Endothelial cell of umbilical vein (primary cell): Measurements from ENCODE around the gene SRL. TPM values are rescaled to one million over a fixed set of nuclear protein-coding genes. Genes with fewer than 3 reads are reported as not detected.

ENCODE experiments used
- BruUV-seq: library from RNA; stranded (reverse); fragments of 400-500 nt; replicated peaks from 2 replicates; lab custom pipeline; 2021; lab: Mats Ljungman, UMichigan
- CTCF ChIA-PET: fragments of 300-600, 350-600 bp; sonication (Branson Sonifier 250); formaldehyde crosslinking; loops from one replicate; lab custom pipeline; 2021; ENCODE audit warnings: antibody characterized with exemption, inconsistent platforms; lab: Charles Lee
- POLR2A ChIA-PET: fragments of 300-600, 350-600 bp; sonication (Branson Sonifier 250); formaldehyde crosslinking; loops from one replicate; lab custom pipeline; 2021; ENCODE audit warnings: antibody characterized with exemption, inconsistent platforms; lab: Charles Lee
- DNase-seq: peaks from one replicate; pipeline ENCODE4 v3.0.0-alpha.2; 2011; ENCODE audit warnings: low read depth, low spot score
- FAIRE-seq: peaks from 2 replicates; lab custom pipeline; 2011; peaks lifted over from hg19 to GRCh38; lab: Jason Lieb, UNC
- H2AFZ ChIP-seq: 2 replicates; pipeline ENCODE4 v1.6.0; 2012; ENCODE audit warnings: low read depth, low read length, control low read depth, inconsistent platforms
- H3K27ac ChIP-seq: 2 replicates; pipeline ENCODE4 v1.5.1; 2011; ENCODE audit warnings: low read depth, mild to moderate bottlenecking, control low read depth, low read length, moderate library complexity; ENCODE audit not compliant: insufficient read depth
- H3K27me3 ChIP-seq, 2 experiments: 2 replicates each; pipeline versions ENCODE4 v1.6.0 to v1.6.1; 2011; ENCODE audit warnings: low read length in 2 of 2, mixed read lengths in 1 of 2; ENCODE audit not compliant: control insufficient read depth in 2 of 2, insufficient read depth in 2 of 2
- H3K36me3 ChIP-seq, 2 experiments: 2 replicates in 1 of 2; 3 replicates in 1 of 2; pipeline ENCODE4 v1.5.1; 2011; ENCODE audit warnings: low read length in 2 of 2, mild to moderate bottlenecking in 1 of 2, moderate library complexity in 1 of 2; ENCODE audit not compliant: control insufficient read depth in 2 of 2, insufficient read depth in 2 of 2; ENCODE audit errors: extremely low read depth in 1 of 2
- H3K4me1 ChIP-seq: 3 replicates; pipeline ENCODE4 v1.5.1; 2011; ENCODE audit warnings: mild to moderate bottlenecking, low read length; ENCODE audit not compliant: control insufficient read depth, insufficient read depth; ENCODE audit errors: extremely low read depth
- H3K4me2 ChIP-seq: 2 replicates; pipeline ENCODE4 v1.6.1; 2011; ENCODE audit warnings: low read length, control low read depth, mixed read lengths; ENCODE audit not compliant: insufficient read depth
- H3K4me3 ChIP-seq, 3 experiments: fragments of 200-600 bp in 1 of 3; sonication (generic), shearing (Covaris generic) in 1 of 3; replicated peaks in 1 of 3; 2 replicates each; pipeline ENCODE4 v1.5.1; 2011 to 2016; ENCODE audit warnings: control low read depth in 3 of 3, low read length in 3 of 3, mild to moderate bottlenecking in 2 of 3, inconsistent platforms in 1 of 3, low read depth in 1 of 3, moderate library complexity in 1 of 3; ENCODE audit not compliant: insufficient read depth in 1 of 3
- H3K79me2 ChIP-seq: 2 replicates; pipeline ENCODE4 v1.6.0; 2012; ENCODE audit warnings: low read length, inconsistent platforms; ENCODE audit not compliant: control insufficient read depth, insufficient read depth
- H3K9ac ChIP-seq: replicated peaks from 2 replicates; pipeline ENCODE3; 2011; ENCODE audit warnings: low read length, control low read depth; ENCODE audit not compliant: insufficient read depth; ENCODE audit errors: extremely low read depth
- H3K9me1 ChIP-seq: replicated peaks from 3 replicates; pipeline ENCODE4 v1.6.0; 2011; ENCODE audit warnings: mild to moderate bottlenecking, low read length; ENCODE audit not compliant: control insufficient read depth, insufficient read depth; ENCODE audit errors: extremely low read depth
- H3K9me3 ChIP-seq: replicated peaks from 2 replicates; pipeline ENCODE4 v1.5.1; 2012; ENCODE audit warnings: low read length, inconsistent platforms; ENCODE audit not compliant: control insufficient read depth, insufficient read depth
- H4K20me1 ChIP-seq: replicated peaks from 2 replicates; pipeline ENCODE3; 2011; ENCODE audit warnings: mild to moderate bottlenecking, low read length; ENCODE audit not compliant: control insufficient read depth, insufficient read depth; ENCODE audit errors: extremely low read depth
- CTCF ChIP-seq, 2 donors: IDR thresholded peaks; 1 replicate in 1 of 2; 2 replicates in 1 of 2; pipeline ENCODE4 v1.5.1; 2011; ENCODE audit warnings: low read length in 2 of 2, mild to moderate bottlenecking in 2 of 2, moderate library complexity in 2 of 2, control low read depth in 1 of 2, inconsistent platforms in 1 of 2, low read depth in 1 of 2; ENCODE audit not compliant: insufficient read depth in 1 of 2; ENCODE audit errors: extremely low read depth in 1 of 2
- FOS ChIP-seq: IDR thresholded peaks from 2 replicates; pipeline ENCODE4 v1.6.1; 2011; ENCODE audit warnings: mild to moderate bottlenecking, low read length, moderate library complexity, borderline replicate concordance; ENCODE audit not compliant: insufficient read depth
- POLR2A ChIP-seq: IDR thresholded peaks from 2 replicates; pipeline ENCODE4 v1.6.1; 2012; ENCODE audit warnings: low read depth, mild to moderate bottlenecking, control low read depth, low read length
- POLR2AphosphoS5 ChIP-seq: IDR thresholded peaks from 2 replicates; pipeline ENCODE4 v1.6.1; 2012; ENCODE audit warnings: low read depth, mild to moderate bottlenecking, control low read depth, low read length, moderate library complexity; ENCODE audit not compliant: insufficient read depth
- dilution Hi-C: fragments of 300-500 bp; cut with MboI; formaldehyde crosslinking; loops from one replicate; pipeline ENCODE4 v1.15.0; 2019; ENCODE audit warnings: low sequenced_read_pairs; ENCODE audit not compliant: extremely low pct_ligation_motif_present
- intact Hi-C: fragments of 100-400 bp; cut with micrococcal nuclease; formaldehyde crosslinking; loops from one replicate; pipeline ENCODE4 v1.10.0; 2022
- polyA plus RNA-seq, 4 experiments: library from polyadenylated mRNA; depleted of rRNA in 3 of 4; stranded (reverse) in 3 of 4; unstranded in 1 of 4; fragments of >200 nt; gene quantifications; 2 replicates each; pipeline versions ENCODE4 v1.2.1 to v1.2.3, GENCODE V29; 2011 to 2012; ENCODE audit warnings: missing spikeins in 1 of 4
- total RNA-seq: library from RNA; stranded (reverse); gene quantifications from 2 replicates; pipeline ENCODE4 v1.2.3, GENCODE V29; 2021

SRL gene
- total and polyA plus RNA-seq, 2 donors (not counting 3 experiments of a cell fraction or from before 2014, with no cell fraction given) = 0.21 to 0.29 TPM

DNA sequence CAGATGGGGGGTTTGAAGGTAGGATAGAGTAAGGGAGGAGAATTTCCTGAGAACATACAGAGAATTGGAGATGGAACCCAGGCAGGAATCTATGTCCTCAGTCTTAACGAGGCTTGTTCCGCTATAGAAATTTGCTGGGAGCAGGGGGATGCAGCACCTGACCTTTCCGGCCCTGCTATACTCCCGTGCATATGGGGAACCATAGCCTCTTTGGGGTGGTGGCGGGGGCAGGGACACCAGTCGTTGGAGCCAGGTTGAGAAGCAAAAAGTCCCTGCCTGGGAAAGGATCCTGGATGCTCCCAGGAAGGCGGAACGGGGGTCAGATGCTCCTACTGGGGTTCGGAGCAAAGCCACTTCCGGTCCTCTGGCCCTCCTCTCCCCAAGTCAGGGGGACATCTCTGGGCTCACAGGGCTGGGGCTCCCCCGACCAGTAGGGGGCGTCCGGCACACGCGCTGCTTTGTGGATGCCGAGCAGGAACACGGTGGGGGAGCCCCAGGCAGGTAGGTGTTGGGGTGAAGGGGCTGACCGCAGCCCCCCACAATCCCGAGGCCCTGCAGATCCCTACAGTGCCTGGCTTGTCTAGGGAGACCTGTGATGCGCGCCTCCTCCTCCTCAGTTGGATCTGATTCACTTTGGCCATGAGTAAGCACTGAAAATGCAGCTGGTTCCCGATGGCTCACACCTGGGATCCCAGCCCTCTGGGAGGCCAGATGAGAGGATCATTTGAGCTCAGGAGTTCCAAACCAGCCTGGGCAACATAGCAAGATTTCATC lies 46.5 kb upstream of the SRL start:
- ChIA-PET POLR2A (no interaction called here), CTCF (interaction anchor here (0.6 to 3.6 kb wide), 24 partner anchors 8 to 305 kb away, joined by 3 to 198 read pairs (median 8); partner anchors contain the start of genes GLIS2, PAM16 and TFAP4)
- H3K4me1 ChIP-seq = no peaks in the 10 kb centered on the region
- no peak overlapping the region for H3K4me2 ChIP-seq
- H2AFZ ChIP-seq = peak overlapping the region; percentile 39
- H3K27ac ChIP-seq = no peak overlapping the region
- dilution Hi-C loops (no loop called here), intact Hi-C loops (loop anchor here (1.0 to 2.0 kb wide), 5 partner anchors 16 to 114 kb away; partner anchors contain the start of gene TFAP4)
- H4K20me1 ChIP-seq = no peaks in the 10 kb centered on the region
- no peak overlapping the region for H3K4me3 ChIP-seq
- H3K79me2 ChIP-seq = no peaks in the 10 kb centered on the region
- H3K9ac ChIP-seq = no peak overlapping the region
- FAIRE-seq (peak; percentile 31), DNase-seq (peak; percentile 54)
- no peaks in the 10 kb centered on the region for H3K9me1 ChIP-seq
- TF ChIP-seq CTCF (IDR thresholded peaks at IDR 0.05; ENCODE audit: extremely low read depth in 1 of 2, insufficient read depth in 1 of 2, low read depth in 1 of 2, low read length in 2 of 2) (peak; percentile 96 to 97), POLR2AphosphoS5 (no peak), POLR2A (no peak)
- no peaks in the 10 kb centered on the region for H3K36me3 ChIP-seq
- no TSS peak for BruUV-seq
- H3K9me3 ChIP-seq = no peaks in the 10 kb centered on the region
- peaks cover 0 to 4% of the 10 kb centered on the region in 2 experiments for H3K27me3 ChIP-seq

DNA sequence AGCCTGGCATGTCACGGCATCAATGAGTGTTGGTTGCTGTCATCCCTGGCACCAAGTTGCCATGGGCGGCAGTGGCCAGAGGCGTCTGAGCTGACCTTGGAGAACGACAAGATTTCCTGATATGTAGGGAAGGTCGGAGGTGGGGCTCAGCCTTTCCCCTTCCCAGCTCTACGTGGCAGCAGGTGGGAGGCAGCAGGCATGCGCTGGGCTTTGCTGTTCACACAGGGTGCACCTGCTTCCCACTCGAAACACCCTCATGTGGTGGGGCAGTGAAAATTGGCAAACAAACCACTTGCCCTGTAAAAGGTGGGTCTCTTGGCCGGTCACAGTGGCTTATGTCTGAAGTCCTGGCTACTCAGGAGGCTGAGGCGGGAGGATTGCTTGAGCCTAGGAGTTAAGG lies 43.3 kb upstream of the SRL start:
- no TSS peak for BruUV-seq
- ChIA-PET CTCF (interaction anchor here (0.8 to 2.5 kb wide), 3 partner anchors 12 to 45 kb away, joined by 3 to 10 read pairs (median 5); no protein-coding TSS in a partner anchor), POLR2A (interaction anchor here (0.6 kb wide), 1 partner anchor 188 kb away, joined by 6 read pairs; no protein-coding TSS in a partner anchor)
- no peaks in the 10 kb centered on the region for H4K20me1 ChIP-seq
- intact Hi-C loops = no loop called here
- no peak overlapping the region for H3K27ac ChIP-seq
- dilution Hi-C loops = no loop called here
- H3K9ac ChIP-seq = no peak overlapping the region
- no peaks in the 10 kb centered on the region for H3K9me3 ChIP-seq
- TF ChIP-seq FOS = no peak
- no peak for TF ChIP-seq CTCF (IDR thresholded peaks at IDR 0.05; ENCODE audit: extremely low read depth in 1 of 2, insufficient read depth in 1 of 2, low read depth in 1 of 2, low read length in 2 of 2)
- no peaks in the 10 kb centered on the region for H3K9me1 ChIP-seq
- no peak overlapping the region for H2AFZ ChIP-seq
- H3K4me1 ChIP-seq = no peaks in the 10 kb centered on the region
- no peak overlapping the region for H3K4me2 ChIP-seq
- H3K79me2 ChIP-seq = no peaks in the 10 kb centered on the region
- no peak overlapping the region for H3K4me3 ChIP-seq
- no peaks in the 10 kb centered on the region for H3K36me3 ChIP-seq
- no peak for FAIRE-seq
- peaks cover 0 to 4% of the 10 kb centered on the region in 2 experiments for H3K27me3 ChIP-seq
- no peak for DNase-seq
